ENCODE data around the gene C11orf97.

GRCh38 chr11:94550513-94550912 lies 38.3 kb downstream of the C11orf97 start:
- no peak for TF ChIP-seq CTCF (IDR thresholded peaks at IDR 0.05)
- no peak for TF ChIP-seq POLR2A (IDR thresholded peaks at IDR 0.05)
- no peak for TF ChIP-seq POLR2AphosphoS5 (IDR thresholded peaks at IDR 0.05)
- no peak for TF ChIP-seq EP300 (IDR thresholded peaks at IDR 0.05)
